GM18526 (cell line): ENCODE data around the gene PSMA2.

Experiments used
- POLR2A ChIP-seq: IDR thresholded peaks from 3 replicates; pipeline ENCODE4 v1.6.1; 2011; ENCODE audit not compliant: insufficient read length; ENCODE audit errors: extremely low read depth

The PSMA2 gene

DNA sequence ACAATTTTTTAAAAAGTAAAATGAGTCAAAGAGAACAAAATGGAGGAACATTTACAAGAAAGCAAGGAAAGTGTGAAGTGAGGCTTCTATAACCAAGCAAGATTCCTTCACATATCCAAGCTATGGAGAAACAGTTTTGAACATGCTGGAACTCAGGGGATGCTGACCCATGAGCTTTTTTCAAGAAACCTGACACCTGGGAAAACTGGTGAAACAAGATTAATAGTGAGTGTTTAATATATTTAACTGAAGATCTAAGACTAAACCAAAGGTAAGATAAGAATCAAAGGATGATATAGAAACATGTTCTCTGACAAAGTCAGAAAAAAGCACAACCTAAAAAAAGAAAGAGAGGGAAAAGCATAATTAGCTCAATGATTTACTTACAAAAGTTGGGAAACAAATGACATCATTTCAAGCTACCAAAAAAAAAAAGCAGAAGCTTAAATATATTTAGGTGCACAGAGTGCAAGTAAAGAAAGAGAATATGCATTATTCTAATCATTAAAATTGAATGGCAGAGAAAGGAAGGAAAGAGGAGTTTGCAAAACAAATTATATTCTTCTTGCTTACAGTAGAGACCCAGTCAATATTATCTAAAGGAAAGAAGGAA is 45.0 kb downstream of the PSMA2 start:
- no peak for TF ChIP-seq POLR2A

DNA sequence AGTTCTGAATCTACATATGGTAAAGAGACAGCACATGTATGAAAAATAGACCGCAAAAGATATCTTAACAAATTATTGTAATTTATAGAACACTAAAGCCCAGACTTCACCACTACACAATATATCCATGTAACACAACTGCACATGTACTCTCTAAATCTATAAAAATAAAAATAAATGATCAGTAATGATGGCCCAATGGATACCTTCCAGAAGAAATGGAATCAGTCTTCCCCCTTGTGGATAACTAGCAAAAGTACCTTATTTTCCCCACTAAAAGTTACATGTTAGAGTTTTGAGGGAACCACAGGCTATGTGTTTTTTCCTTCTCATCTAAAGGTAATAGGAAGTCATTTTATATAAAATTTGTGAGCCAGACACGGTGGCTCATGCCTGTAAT is 45.8 kb downstream of the PSMA2 start:
- TF ChIP-seq POLR2A = no peak

DNA sequence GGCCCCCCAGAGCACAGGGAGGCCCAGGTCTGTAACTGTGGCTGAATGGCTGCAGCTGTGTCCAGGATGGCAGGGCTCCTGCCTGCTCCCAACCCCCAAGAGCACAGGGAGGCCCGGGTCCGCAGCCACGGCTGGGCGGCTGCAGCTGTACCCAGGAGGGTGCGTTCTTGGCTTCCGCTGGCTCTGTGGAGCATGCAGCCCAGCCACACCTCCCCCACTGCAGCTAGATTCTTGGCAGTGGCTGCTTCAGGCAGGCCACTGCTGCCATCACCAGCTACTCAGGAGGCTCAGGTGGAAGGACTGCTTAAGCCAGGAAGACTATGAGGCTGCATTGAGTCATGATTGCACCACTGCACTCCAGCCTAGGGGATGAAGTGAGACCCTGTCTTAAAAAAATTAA is 48.0 kb downstream of the PSMA2 start:
- no peak for TF ChIP-seq POLR2A

DNA sequence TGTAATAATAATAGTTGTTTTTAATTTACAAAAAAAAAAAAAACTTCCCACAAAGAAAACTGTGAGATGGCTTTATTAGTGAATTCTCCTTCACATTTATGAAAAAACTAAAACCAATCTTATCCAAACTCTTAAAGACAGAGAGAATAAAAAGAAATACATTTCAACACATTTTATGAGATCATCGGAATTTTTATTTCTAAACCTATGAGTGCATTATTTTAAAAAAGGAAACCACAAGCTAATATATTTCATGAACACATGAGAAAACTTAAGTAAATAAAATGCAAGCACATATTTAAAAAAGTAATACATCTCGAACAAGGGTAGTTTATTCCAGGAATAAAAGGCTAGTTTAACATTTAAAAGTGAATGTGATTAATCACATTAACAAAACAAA is 51.6 kb downstream of the PSMA2 start:
- TF ChIP-seq POLR2A = no peak

DNA sequence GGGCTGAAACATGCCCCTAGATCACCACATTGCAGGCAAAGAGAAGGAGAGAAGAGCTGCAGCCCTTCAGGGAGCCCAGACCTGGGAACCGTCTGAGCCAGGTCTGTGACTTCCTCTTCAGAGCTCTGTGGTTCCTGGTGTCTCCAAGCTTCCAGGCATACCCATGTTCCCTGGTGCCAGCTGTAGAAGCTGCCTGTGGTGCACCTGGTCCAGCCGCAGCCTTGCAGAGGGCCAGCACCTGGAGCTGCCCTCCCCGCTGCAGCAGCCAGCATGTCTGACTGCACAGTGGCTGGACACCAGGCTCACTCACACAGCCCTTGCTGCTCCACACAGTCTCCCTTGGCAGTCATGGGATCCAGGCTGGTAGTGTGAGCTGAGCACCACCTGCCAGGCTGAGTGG is 53.7 kb downstream of the PSMA2 start:
- no peak for TF ChIP-seq POLR2A

DNA sequence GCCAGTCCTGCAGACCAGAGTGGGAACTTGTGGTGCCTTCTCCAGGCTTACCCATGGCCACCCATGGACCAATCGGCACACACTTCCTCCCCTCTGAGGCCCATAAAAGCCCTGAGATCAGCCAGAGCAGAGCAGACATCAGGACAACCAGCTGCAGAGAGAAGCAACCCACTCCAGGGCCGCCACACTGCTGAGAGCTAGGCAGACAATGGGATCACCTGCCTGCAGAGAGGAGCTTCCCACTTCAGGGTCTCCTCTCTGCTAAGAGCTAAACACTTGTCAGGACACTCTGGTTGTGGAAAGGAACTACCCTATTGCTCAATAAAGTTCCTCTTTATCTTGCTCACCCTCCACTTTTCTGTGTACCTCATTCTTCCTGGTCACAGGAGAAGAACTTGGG is 54.1 kb downstream of the PSMA2 start:
- no peak for TF ChIP-seq POLR2A

DNA sequence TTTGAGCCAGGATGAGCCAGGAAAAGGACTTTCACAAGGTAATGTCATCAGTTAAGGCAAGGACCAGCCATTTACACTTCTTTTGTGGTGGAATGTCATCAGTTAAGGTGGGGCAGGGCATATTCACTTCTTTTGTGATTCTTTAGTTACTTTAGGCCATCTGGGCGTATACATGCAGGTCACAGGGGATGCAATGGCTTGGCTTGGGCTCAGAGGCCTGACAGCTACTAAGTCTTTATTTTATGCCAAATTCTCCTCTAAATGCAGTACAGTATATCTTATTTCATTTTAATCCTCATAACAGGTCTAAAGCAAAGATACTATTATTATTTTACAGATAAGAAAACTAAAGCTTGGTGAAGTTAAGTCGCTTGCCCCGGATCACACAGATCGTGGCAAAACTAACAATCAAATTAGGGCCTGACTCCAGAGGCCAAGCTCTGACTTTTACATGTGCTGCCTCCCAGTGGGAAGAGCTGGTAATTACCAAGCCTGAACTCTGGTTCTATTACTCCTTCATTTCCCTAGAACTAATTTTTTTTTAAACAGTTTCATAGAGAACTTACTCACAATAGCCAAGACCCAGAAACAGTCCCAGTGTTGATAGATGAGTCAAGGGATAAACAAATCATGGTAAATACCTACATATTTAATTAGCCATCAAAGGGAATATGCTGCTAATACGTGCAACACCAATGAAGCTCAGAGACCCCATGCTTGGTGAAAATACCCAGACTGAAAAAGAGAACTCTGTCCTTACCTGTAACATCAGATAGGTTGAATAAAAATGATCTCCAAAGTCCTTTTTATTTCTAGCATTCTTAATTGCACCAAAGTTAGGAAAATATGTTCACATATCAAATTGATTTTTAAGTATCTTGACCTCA is 55.5 kb downstream of the PSMA2 start:
- TF ChIP-seq POLR2A = no peak

DNA sequence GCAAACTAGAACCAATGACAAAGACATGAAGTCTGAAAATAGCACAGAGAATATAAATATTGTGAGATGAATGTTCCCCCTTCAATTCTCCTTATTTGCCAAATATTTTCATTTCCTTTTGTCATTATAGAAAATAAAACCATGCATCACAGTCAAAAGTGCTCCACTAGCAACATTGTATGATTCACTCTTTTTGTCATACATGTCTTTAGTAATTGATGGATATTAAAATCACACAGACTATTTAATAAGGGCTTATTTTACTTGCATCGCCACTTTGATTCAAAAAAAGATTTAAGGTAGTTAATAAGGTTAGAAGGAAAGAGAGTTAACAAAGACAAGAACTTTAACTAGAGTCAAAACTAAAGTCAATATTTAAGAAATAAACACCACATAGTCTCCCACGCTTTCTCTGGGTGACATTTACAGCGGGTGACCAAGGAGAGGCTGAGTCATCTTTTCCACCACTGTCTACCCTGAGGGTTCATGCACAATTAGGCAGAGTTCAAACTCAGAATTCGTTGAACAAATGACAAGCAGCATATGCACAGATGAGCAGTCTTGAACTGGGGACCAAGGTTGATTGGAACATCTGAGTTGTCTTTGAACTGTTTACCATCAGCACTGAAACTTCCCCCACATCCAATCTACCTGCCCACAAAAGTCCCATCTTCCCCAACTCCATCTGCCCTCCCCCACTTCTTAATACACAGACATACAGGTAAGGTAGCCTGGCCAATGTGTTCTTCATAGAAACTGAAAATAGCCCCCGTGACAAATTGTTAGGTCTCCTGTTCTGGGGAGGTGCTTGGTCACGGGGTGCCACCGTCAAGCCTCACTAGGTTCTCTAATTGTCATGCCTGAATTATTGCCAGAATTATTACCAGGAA is 62.6 kb downstream of the PSMA2 start:
- TF ChIP-seq POLR2A = no peak

DNA sequence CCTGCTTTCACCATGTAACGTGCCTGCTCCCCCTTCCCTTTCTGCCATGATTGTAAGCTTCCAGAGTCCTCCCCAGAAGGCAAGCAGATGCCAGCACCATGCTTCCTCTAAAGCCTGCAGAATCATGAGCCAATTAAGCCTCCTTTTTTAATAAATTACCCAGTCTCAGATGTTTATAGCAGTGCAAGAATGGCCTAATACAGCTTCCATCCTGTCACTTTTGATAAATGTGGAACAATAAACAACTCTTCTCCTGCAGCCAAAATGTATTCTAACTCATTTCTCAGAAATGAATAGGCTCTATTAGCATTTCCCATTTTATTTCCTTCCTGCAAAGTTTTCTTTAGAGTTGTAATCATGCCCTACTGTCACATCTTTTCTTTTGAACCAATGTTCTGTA is 63.5 kb downstream of the PSMA2 start:
- no peak for TF ChIP-seq POLR2A
